Measurements from ENCODE around the gene IFIH1.

The IFIH1 gene

DNA sequence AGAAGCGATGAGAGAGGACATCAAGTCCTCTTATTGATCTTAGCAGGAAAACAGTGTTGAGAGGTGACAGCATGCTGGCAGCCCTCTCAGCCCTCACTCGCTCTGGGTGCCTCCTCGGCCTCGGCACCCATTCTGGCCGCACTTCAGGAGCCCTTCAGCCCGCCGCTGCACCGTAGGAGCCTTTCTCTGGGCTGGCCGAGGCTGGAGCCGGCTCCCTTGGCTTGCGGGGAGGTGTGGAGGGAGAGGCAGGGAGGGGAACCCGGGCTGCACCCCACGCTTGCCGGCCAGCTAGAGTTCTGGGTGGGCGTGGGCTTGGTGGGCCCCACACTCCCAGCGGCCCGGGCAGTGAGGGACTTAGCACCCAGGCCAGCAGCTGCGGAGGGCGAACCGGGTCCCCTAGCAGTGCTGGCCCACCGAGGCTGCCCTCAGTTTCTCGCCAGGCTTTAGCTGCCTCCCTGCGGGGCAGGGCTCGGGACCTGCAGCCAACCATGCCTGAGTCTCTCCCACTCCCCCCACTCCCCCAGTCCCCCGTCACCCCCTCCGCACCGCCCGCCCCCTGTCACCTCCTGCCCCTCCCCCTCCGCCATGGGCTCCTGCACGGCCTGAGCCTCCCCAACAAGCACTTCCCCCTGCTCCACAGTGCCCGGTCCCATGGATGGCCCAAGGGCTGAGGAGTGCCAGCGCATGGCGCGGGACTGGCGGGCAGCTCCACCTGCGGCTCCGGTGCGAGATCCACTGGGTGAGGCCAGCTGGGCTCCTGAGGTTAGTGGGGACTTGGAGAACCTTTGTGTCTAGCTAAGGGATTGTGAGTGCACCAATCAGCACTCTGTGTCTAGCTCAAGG lies 83.6 kb downstream of the IFIH1 start:
- Mint-ChIP-seq H3K27ac (no peak overlapping the region), H3K27me3 (no peaks in the 10 kb centered on the region), H3K36me3 (ENCODE audit: low read depth) (no peaks in the 10 kb centered on the region), H3K4me3 (no peak overlapping the region), H3K4me1 (ENCODE audit: low read depth) (peaks cover 6% of the 10 kb centered on the region), H3K9me3 (peaks cover 8% of the 10 kb centered on the region)
- intact Hi-C loops (cut with micrococcal nuclease), result loop anchor here (5.0 kb wide), 1 partner anchor 42 kb away; no protein-coding TSS in a partner anchor

DNA sequence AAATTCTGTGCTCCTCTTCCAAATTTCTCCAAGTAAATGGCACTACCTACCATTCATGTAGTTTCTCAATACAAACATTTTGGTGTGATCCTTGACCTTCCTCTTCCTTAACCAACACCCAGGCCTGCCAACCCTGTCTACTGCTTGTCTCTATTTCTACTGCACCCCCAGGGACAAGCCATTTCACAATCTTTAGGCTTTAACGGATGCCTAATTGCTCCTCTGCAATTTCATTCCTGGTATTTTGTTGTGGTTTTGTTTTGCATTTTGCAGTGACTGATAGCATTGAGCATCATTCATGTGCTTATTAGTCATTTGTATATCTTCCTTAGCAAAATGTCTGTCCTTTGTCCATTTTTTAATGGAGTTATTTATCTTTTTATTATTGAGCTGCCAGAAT lies 85.3 kb downstream of the IFIH1 start:
- Mint-ChIP-seq H3K27ac (no peak overlapping the region), H3K27me3 (no peaks in the 10 kb centered on the region), H3K9me3 (peaks cover 8% of the 10 kb centered on the region), H3K4me1 (ENCODE audit: low read depth) (peaks cover 6% of the 10 kb centered on the region), H3K4me3 (no peak overlapping the region), H3K36me3 (ENCODE audit: low read depth) (no peaks in the 10 kb centered on the region)
- intact Hi-C loops (cut with micrococcal nuclease), result loop anchor here (5.0 kb wide), 1 partner anchor 44 kb away; no protein-coding TSS in a partner anchor

DNA sequence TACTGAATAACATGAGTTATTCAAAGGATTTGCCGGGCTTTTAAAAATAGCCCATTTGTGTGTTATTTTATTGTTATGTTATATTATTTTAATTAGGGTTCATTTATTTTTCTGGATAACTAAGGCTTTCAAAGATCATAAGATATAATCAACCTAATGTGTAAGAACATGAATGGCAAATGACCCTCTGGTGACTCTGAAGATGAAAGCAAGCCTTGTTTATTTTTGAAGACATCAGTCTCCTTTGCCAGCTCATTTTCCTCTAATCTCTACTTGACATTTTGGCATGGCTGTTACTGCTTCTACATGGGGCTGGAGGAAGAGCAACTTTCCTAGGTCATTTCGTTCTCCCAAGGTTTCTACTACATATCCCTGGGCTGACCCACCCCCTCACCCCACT lies 85.8 kb downstream of the IFIH1 start:
- H3K4me1 Mint-ChIP-seq (ENCODE audit: low read depth), result peaks cover 6% of the 10 kb centered on the region
- H3K9me3 Mint-ChIP-seq, result peaks cover 8% of the 10 kb centered on the region
- no peaks in the 10 kb centered on the region for H3K36me3 Mint-ChIP-seq (ENCODE audit: low read depth)
- no peak overlapping the region for H3K27ac Mint-ChIP-seq
- no peak overlapping the region for H3K4me3 Mint-ChIP-seq
- H3K27me3 Mint-ChIP-seq, result no peaks in the 10 kb centered on the region
- intact Hi-C loops (cut with micrococcal nuclease), result loop anchor here (5.0 kb wide), 1 partner anchor 45 kb away; no protein-coding TSS in a partner anchor

DNA sequence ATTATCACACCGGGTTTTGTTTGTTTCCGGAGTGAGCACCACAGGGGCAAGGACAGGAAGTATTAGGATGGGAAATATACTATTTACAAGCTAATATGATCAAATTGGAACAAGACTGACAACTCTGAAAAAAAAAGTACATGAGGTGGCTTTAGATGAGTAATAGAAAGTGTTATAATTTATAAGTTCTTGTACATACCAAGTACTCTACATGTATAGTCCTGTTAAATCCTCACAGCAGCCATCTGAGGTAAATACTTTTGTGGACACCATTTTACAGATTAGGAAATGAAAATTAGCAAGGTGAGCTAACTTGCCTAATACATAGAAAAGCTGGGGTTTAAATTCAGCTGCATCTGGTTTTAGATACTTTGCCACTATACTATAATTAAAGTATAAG lies 86.5 kb downstream of the IFIH1 start:
- Mint-ChIP-seq H3K4me1 (ENCODE audit: low read depth) (peaks cover 6% of the 10 kb centered on the region), H3K27me3 (no peaks in the 10 kb centered on the region), H3K4me3 (no peak overlapping the region), H3K36me3 (ENCODE audit: low read depth) (no peaks in the 10 kb centered on the region), H3K9me3 (peaks cover 8% of the 10 kb centered on the region), H3K27ac (no peak overlapping the region)
- intact Hi-C loops (cut with micrococcal nuclease), result loop anchor here (5.0 kb wide), 1 partner anchor 45 kb away; no protein-coding TSS in a partner anchor

DNA sequence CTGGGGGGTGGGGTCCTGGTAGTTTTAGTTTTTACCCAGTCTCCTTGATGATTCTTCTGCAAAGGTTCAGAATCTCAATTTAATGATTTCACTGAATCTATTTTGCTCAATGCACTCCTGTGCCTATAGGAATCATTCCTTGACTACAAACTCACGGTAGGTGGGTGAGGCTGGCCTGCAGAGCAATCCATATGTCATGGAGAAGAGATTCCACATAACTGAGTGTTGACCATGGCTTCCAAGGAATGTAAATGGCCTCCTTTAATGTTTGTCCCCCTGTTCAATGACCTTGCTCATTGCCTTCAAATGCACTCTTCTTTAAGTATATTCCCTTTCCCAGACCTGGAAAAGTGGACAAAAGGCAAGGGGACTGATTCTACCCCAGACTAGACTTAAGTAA lies 87.7 kb downstream of the IFIH1 start:
- H3K27me3 Mint-ChIP-seq, result no peaks in the 10 kb centered on the region
- peaks cover 6% of the 10 kb centered on the region for H3K4me1 Mint-ChIP-seq (ENCODE audit: low read depth)
- H3K9me3 Mint-ChIP-seq, result peaks cover 8% of the 10 kb centered on the region
- no peaks in the 10 kb centered on the region for H3K36me3 Mint-ChIP-seq (ENCODE audit: low read depth)
- intact Hi-C loops (cut with micrococcal nuclease), result loop anchor here (5.0 kb wide), 1 partner anchor 47 kb away; no protein-coding TSS in a partner anchor
- H3K4me3 Mint-ChIP-seq, result no peak overlapping the region
- H3K27ac Mint-ChIP-seq, result no peak overlapping the region

DNA sequence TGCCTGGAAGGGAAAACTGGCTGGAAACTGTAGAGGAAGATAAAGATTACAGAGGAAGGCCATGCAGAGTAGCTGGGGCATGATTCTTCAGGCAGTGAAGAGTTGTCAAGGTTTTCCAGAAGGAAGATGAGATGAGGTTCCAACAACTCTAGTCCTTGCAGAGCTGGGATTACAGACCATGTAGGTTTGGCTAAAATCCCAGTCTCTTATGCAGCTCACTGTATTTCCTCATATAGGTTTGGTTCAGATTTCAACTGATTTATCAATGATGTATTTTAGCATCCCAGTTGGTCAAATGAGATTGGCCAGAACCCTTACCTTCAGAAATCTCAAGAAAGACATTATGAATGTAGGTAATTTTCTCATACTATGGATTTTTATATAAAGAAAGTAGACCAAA lies 91.6 kb downstream of the IFIH1 start:
- H3K4me3 Mint-ChIP-seq, result no peak overlapping the region
- intact Hi-C loops (cut with micrococcal nuclease), result no loop called here
- no peak overlapping the region for H3K27ac Mint-ChIP-seq
- peaks cover 6% of the 10 kb centered on the region for H3K4me1 Mint-ChIP-seq (ENCODE audit: low read depth)
- no peaks in the 10 kb centered on the region for H3K9me3 Mint-ChIP-seq
- H3K36me3 Mint-ChIP-seq (ENCODE audit: low read depth), result no peaks in the 10 kb centered on the region
- no peaks in the 10 kb centered on the region for H3K27me3 Mint-ChIP-seq

DNA sequence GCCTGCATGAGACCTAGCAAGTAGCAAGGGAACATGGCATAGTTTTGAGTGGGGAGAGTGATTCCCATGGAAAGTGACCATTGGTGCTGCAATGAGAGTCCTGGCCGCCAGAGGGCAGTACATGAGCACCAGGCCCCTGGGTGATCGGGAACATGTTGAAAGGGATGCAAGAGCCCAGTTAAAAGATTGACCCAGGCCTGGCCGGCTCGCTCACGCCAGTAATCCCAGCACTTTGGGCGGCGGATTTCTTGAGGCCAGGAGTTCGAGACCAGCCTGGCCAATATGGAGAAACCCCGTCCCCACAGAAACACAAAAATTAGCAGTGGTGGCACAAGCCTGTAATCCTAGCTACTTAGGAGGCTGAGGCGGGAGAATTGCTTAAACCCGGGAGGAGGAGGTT lies 97.4 kb downstream of the IFIH1 start:
- H3K27me3 Mint-ChIP-seq, result no peaks in the 10 kb centered on the region
- no peaks in the 10 kb centered on the region for H3K9me3 Mint-ChIP-seq
- H3K36me3 Mint-ChIP-seq (ENCODE audit: low read depth), result no peaks in the 10 kb centered on the region
- no peak overlapping the region for H3K27ac Mint-ChIP-seq
- no peak overlapping the region for H3K4me3 Mint-ChIP-seq
- H3K4me1 Mint-ChIP-seq (ENCODE audit: low read depth), result peaks cover 6% of the 10 kb centered on the region
- intact Hi-C loops (cut with micrococcal nuclease), result loop anchor here (1.0 to 5.0 kb wide), 3 partner anchors 41 to 77 kb away; partner anchors contain the start of gene GCG

DNA sequence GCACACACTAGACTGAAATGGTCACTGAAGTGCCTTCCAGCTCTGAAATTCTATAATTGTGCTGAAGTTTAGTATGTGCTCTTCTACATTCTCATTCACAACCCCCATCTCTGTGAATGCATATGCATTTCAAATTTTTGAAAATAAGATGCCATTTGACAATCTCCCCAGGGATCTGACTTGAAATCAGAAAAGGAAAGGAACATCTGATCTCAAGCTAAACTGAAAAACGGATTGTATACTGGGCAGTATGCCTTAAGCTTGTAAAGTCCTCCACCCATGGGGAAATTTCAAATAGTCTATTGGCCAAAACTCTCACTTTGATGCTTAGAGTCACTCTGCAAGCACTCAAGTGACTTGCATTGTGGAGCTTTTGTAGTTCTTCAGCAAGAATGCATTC lies 98.1 kb downstream of the IFIH1 start:
- Mint-ChIP-seq H3K36me3 (ENCODE audit: low read depth) (no peaks in the 10 kb centered on the region), H3K4me3 (no peak overlapping the region), H3K4me1 (ENCODE audit: low read depth) (peaks cover 6% of the 10 kb centered on the region), H3K27ac (no peak overlapping the region), H3K27me3 (no peaks in the 10 kb centered on the region), H3K9me3 (no peaks in the 10 kb centered on the region)
- intact Hi-C loops (cut with micrococcal nuclease), result loop anchor here (5.0 kb wide), 2 partner anchors 42 to 68 kb away; partner anchors contain the start of gene GCG

DNA sequence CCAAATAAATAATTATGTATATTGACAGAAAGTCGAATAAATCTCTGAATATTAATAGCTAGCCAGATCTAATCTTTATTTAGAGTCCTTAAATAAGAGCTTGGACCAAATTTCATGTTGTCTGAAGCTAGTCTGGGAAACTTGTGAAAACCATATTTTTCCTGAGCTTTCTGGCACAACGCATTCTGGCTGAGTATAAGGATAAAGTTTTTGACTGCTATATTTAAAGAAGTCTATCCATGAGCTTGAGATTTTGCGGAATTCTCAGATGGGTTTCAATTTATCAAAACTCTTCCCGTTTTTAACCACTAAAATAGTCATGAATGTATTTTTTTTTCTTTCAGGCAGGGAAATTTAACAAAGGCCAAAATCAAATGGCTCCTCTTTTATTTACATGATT lies 99.1 kb downstream of the IFIH1 start:
- intact Hi-C loops (cut with micrococcal nuclease), result no loop called here
- Mint-ChIP-seq H3K27ac (no peak overlapping the region), H3K9me3 (no peaks in the 10 kb centered on the region), H3K4me1 (ENCODE audit: low read depth) (peaks cover 6% of the 10 kb centered on the region), H3K36me3 (ENCODE audit: low read depth) (no peaks in the 10 kb centered on the region), H3K4me3 (no peak overlapping the region), H3K27me3 (no peaks in the 10 kb centered on the region)

DNA sequence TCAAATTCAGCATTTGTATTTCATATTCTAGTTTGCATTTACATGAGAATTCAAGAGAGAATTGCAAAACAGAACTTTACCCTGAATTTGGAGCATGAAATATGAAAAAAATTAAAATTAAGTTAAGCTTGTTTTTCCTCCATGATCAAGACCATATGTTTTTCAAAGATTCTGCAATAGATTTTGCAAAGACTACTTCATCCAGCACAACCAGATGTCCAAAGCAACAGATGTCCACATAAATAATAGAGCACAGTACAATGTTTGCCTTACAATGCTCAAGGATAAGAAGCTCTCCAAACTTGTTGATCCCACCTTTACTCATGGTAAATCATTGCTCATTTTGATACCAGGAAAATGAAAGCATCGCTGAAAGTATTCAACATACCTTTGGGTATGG lies 100.9 kb downstream of the IFIH1 start:
- Mint-ChIP-seq H3K27ac (no peak overlapping the region), H3K27me3 (no peaks in the 10 kb centered on the region), H3K9me3 (no peaks in the 10 kb centered on the region), H3K36me3 (ENCODE audit: low read depth) (no peaks in the 10 kb centered on the region), H3K4me3 (no peak overlapping the region), H3K4me1 (ENCODE audit: low read depth) (peaks cover 2% of the 10 kb centered on the region)
- intact Hi-C loops (cut with micrococcal nuclease), result no loop called here

Measured in dendritic cell treated with granulocyte-macrophage colony-stimulating factor and Interleukin-4, amounts not matched to agents 40 ng/mL and 50 ng/mL, for 4 days (primary cell).